ENCODE data around the gene CREM.
"Not testable (repeated sequence)": the region's sequence is repeated elsewhere in the genome, so short reads cannot be mapped to it uniquely, and the experiment has no call there.

Gene CREM

DNA sequence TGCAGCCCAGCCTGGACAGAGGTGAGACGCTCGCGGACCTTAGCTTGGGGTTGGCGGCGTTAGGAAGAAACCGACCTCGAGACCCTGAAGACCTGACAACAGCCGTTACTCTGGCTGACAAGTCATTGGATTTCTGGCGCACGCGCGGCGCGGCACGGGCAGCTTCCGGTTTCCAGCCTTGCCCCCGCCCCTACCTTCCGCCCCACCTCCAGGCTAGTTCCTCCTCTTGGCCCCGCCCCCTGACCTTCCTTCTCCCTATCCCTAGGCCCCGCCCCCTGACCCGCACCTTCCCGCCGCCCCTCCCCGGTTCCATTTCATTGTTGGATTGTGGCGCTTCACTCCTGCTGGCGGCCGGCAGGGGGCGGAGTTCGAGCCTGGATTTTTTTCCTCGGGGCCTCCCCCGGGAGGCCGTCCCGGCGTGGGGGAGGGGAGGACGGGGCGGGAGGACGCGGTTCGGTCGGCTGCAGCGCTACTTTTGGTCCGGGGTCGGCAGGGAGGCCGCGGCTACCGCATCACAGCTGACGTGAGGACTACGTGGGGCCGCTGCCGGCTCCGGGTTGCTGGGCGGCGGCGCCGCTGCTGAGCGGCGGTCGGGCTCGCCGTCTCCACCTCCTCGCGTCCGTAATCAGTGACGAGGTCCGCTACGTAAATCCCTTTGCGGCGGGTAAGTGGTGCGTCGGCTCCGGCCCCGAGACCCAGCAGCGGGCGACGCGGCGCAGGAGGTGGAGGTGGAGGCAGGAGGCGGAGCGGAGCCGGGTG lies at the start of gene CREM:
Gene CREM (plus strand): TSS at position 317 of the 759 bp plus-strand sequence. CDS start 10,990 bp downstream, outside the sequence.
- peak; percentile 91 to 94 for DNase-seq

DNA sequence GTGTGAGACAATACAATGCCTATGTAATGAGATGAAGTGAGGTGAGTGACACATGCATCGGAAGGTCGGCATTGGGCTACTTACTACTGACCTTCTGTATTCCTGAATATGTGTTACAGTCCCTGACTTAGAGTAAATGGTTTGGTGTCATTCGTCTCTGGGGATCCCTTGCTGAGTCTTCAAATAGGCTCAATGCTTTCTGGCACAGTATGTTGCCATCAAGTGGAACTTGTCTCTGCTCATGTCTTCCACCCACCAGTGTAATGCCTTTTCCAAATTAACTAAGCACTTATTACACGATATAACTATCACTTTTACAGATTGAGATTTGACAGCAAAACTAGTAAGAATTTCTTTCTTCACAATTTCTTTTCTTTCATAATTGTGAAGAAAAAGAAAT lies 47.4 kb upstream of the CREM start:
- no peak for DNase-seq

GRCh38 chr10:35079763-35080162 lies 46.9 kb upstream of the CREM start:
- no peak for DNase-seq

- DNase-seq, result not testable (repeated sequence)
Observed at GRCh38 chr10:35080261-35080660, 46.4 kb upstream of the CREM start.

DNA sequence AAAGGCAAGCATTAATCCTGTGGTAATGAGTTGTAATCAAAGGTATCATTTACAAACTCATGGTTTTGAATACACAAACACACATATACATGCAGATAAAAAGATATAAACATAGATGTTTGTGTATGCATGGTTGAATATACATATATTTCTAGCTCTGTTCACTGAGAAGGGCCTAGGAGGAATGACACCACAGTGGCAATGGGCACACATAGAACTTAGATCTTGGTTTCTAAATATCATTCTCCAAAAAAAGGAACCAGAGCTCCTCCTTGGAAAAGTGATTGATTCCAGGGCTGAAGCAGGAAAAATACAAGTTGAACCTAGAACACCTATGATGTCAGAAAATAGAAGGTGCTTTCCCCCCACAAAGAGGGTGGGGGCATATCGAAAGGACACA lies 43.4 kb upstream of the CREM start:
- no peak for DNase-seq

DNA sequence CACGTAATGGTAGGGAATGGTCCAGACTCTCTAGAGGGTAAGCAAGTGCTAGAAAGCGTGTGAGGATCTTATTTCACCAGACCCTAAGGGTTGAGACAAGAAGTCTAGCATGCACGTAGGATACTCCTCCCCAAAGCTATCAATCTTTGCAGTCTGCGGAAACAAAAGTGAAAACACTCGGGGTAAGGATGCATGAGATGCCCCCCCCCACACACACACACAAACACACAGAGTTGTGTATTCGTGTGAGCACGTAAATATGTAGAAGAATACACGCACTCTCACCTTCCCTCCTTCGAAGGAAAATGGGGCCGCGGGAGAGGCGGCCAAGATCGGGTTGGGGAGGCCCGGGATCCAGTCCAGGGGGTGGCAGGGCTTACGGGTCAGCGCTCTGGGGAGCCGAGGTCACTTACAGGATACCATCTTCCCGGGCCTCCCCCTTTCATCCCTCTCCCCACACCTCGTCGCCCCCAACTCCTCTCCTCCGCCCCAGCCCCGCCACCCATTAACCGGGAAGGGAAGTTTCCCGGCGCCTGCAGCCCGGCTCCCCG lies 37.0 kb upstream of the CREM start:
- no peak for DNase-seq

GRCh38 chr10:35090162-35090954 lies 36.3 kb upstream of the CREM start, which contains the start of gene CUL2:
CUL2 (minus strand) TSS chr10:35090341; CDS start chr10:35071317, 19,024 bp downstream.
- DNase-seq, result peak; percentile 91 to 95

GRCh38 chr10:35091994-35092790 lies 34.5 kb upstream of the CREM start:
- DNase-seq, result no peak

DNA sequence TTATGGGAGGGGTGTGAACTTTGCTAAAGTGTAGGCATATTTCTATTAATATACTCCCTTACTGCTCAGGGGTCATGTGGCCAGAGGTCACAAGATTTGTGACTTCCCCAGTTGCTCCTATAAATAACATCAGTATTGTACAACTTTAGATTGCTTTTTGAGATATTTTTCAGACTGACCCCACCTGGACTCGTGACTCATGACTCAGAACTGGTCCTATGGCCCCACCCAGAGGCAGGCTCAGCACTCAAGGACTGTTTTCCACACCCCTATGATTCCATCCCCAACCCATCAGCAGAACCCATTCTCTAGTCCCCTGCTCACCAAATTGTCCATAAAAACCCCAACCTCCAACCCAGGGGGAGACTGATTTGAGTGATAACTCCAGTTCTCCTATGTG lies 33.8 kb upstream of the CREM start:
- DNase-seq, result no peak

- DNase-seq, result no peak
Observed at GRCh38 chr10:35096312-35096711, 30.3 kb upstream of the CREM start.

DNA sequence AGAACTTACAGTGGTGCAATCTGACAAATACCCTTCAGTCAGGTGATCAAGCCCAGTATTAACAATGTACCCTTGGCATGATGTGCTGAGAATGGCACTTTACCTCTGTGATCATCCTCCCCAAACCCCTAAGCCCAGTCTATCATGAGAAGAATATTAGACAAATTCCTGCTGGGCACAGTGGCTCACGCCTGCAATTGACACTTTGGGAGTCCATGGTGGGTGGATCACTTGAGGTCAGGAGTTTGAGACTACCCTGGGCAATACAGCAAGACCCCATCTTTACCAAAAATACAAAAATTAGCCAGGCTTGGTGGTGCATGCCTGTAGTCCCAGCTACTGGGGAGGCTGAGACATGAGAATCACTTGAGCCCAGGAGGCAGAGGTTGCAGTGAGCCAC lies 29.1 kb upstream of the CREM start:
- DNase-seq, result no peak

- DNase-seq, result no peak
Observed at GRCh38 chr10:35103882-35104281, 22.8 kb upstream of the CREM start.

DNA sequence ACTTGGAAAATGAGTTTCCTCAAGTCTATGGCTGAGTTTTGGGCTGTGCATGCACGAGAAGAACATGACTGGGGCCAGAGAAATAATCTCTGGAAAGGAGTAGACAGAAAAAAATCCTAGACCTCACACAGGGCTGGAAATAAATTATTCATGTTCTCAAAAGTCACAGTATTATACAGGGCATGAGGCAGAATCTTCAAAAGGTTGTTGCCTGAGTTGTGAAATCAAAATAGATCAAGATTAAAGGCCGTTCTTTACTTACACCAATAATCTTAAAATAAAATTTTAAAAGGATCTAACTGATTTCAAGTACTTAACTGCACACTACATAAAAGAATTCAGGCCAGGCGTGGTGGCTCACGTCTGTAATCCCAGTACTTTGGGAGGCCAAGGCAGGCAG lies 14.1 kb upstream of the CREM start:
- DNase-seq, result no peak

GRCh38 chr10:35119378-35119777 lies 7.3 kb upstream of the CREM start:
- no peak for DNase-seq

DNA sequence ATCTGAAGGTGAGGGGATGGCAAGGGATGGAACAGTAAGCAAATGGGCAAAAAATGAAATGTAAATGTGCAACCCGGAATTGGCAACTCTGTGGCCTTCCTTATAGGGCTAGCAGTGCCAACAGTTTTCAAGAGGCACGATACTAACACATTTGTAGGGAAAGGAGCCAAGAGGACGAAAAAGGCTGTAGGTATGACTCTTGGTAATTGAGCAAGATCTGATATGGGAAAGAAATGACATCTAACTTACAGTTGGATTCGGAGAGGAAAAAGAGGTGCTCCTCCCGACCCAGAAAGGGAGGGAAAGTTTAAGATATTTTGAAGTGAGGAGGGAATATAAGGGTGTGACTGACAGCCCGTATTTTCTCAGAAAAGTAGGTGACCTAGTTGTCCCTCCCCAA lies 2.1 kb upstream of the CREM start:
- DNase-seq, result no peak

GRCh38 chr10:35126062-35126529 lies 550 bp upstream of the CREM start:
- DNase-seq, result no peak

DNA sequence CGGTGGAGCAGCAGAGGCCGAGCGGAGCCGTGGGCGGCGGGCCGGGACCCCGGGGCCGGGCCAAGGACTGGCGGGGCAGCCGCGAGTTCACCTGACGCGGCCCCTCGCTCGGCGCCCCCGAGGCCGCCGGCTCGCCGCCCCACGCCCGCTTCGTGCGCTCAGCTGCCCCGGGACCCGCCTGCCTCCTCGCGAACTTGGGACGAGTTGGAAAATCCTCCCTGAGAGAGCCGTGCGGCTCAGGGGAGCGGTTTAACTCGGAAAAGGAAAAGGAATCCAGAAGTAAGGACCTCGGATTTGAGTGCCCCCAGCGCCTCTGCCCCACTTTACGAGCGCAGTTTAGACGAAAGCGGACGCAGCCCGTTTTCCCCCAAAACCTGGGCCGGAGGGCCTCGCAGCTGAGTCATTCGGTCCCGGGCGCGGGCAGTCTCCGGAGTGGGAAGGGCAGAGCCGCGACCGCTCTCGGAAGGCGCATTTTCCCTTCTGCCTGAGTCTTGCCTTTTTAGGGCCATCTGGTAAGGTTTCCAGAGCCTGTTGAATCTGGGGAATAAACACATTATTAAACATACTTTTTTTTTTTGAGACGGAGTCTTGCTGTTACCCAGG lies 744 bp downstream of the CREM start:
- peak in 1 of 2 donors; percentile 61 for DNase-seq

- DNase-seq, result no peak
Observed at GRCh38 chr10:35129185-35129674, 2.6 kb downstream of the CREM start.

GRCh38 chr10:35130663-35131062 lies 4.0 kb downstream of the CREM start:
- no peak for DNase-seq

DNA sequence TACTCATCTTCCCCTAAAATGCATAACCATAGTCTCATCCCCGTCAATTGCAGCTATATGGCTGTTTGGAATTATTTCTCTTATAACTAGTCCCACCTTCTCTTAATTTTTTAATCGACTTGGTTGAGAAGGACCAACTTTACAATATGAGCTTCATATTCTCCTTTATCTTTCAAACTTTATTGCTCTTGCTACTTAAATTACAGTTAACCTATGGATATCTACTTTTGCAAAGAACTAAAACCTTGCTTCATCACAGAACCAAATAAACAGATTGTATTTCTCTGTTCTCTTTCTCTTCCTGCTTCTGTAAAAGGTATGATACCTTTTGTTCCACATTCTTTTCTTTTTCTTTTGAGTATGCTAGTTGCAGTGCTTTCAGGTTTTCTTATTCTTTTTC lies 6.1 kb downstream of the CREM start:
- no peak for DNase-seq

GRCh38 chr10:35133586-35133985 lies 6.9 kb downstream of the CREM start:
- no peak for DNase-seq

GRCh38 chr10:35135861-35136260 lies 9.2 kb downstream of the CREM start:
- DNase-seq, result no peak

Data from hippocampal formation (tissue), 2 donors.